ENCODE measurements around the gene ST7.
"Not testable (repeated sequence)": the region's sequence is repeated elsewhere in the genome, so short reads cannot be mapped to it uniquely, and the experiment has no call there.

The ST7 gene

GRCh38 chr7:117230276-117231046 is 277.2 kb downstream of the ST7 start:
- no peak for DNase-seq
- no peaks in the 10 kb centered on the region for H3K27me3 Mint-ChIP-seq
- no peaks in the 10 kb centered on the region for H3K4me1 Mint-ChIP-seq (ENCODE audit: low read depth)
- H3K36me3 Mint-ChIP-seq (ENCODE audit: low read depth) = no peaks in the 10 kb centered on the region
- no peak overlapping the region for H3K4me3 Mint-ChIP-seq
- H3K9me3 Mint-ChIP-seq = peaks cover 4% of the 10 kb centered on the region
- H3K27ac Mint-ChIP-seq = no peak overlapping the region

GRCh38 chr7:117231047-117231359 is 277.7 kb downstream of the ST7 start:
- Mint-ChIP-seq H3K27ac (no peak overlapping the region), H3K4me3 (no peak overlapping the region), H3K27me3 (no peaks in the 10 kb centered on the region), H3K4me1 (ENCODE audit: low read depth) (no peaks in the 10 kb centered on the region), H3K36me3 (ENCODE audit: low read depth) (no peaks in the 10 kb centered on the region), H3K9me3 (peaks cover 4% of the 10 kb centered on the region)
- no peak for DNase-seq

GRCh38 chr7:117237646-117238045 is 284.3 kb downstream of the ST7 start:
- H3K4me1 Mint-ChIP-seq (ENCODE audit: low read depth) = no peaks in the 10 kb centered on the region
- no peak overlapping the region for H3K4me3 Mint-ChIP-seq
- peaks cover 38% of the 10 kb centered on the region for H3K27me3 Mint-ChIP-seq
- no peak overlapping the region for H3K27ac Mint-ChIP-seq
- H3K9me3 Mint-ChIP-seq = peaks cover 3% of the 10 kb centered on the region
- no peaks in the 10 kb centered on the region for H3K36me3 Mint-ChIP-seq (ENCODE audit: low read depth)
- DNase-seq = no peak

- H3K4me1 Mint-ChIP-seq (ENCODE audit: low read depth) = no peaks in the 10 kb centered on the region
- no peaks in the 10 kb centered on the region for H3K36me3 Mint-ChIP-seq (ENCODE audit: low read depth)
- H3K27me3 Mint-ChIP-seq = peaks cover 42% of the 10 kb centered on the region
- H3K9me3 Mint-ChIP-seq = peaks cover 3% of the 10 kb centered on the region
- no peak for DNase-seq
- H3K4me3 Mint-ChIP-seq = no peak overlapping the region
- H3K27ac Mint-ChIP-seq = no peak overlapping the region
Measured at GRCh38 chr7:117238472-117238871, 285.2 kb downstream of the ST7 start.

- Mint-ChIP-seq H3K9me3 (peaks cover 3% of the 10 kb centered on the region), H3K4me3 (no peak overlapping the region), H3K36me3 (ENCODE audit: low read depth) (no peaks in the 10 kb centered on the region), H3K27me3 (peaks cover 42% of the 10 kb centered on the region), H3K4me1 (ENCODE audit: low read depth) (no peaks in the 10 kb centered on the region), H3K27ac (no peak overlapping the region)
- DNase-seq = no peak
Measured at GRCh38 chr7:117238937-117239336, 285.6 kb downstream of the ST7 start.

GRCh38 chr7:117241088-117241487 is 287.8 kb downstream of the ST7 start:
- Mint-ChIP-seq H3K27me3 (peaks cover 42% of the 10 kb centered on the region), H3K36me3 (ENCODE audit: low read depth) (no peaks in the 10 kb centered on the region), H3K4me1 (ENCODE audit: low read depth) (no peaks in the 10 kb centered on the region), H3K9me3 (no peaks in the 10 kb centered on the region), H3K4me3 (no peak overlapping the region), H3K27ac (no peak overlapping the region)
- DNase-seq = no peak

- Mint-ChIP-seq H3K4me1 (ENCODE audit: low read depth) (no peaks in the 10 kb centered on the region), H3K27me3 (peaks cover 38% of the 10 kb centered on the region), H3K27ac (no peak overlapping the region), H3K36me3 (ENCODE audit: low read depth) (no peaks in the 10 kb centered on the region), H3K9me3 (no peaks in the 10 kb centered on the region), H3K4me3 (no peak overlapping the region)
- no peak for DNase-seq
Measured at GRCh38 chr7:117243390-117243789, 290.1 kb downstream of the ST7 start.

GRCh38 chr7:117245703-117246102 is 292.4 kb downstream of the ST7 start:
- not testable (repeated sequence) for DNase-seq; H3K27ac Mint-ChIP-seq; H3K9me3 Mint-ChIP-seq; H3K36me3 Mint-ChIP-seq (ENCODE audit: low read depth); H3K4me1 Mint-ChIP-seq (ENCODE audit: low read depth); H3K4me3 Mint-ChIP-seq
- H3K27me3 Mint-ChIP-seq = peaks cover 21% of the 10 kb centered on the region

- Mint-ChIP-seq H3K4me1 (ENCODE audit: low read depth) (no peaks in the 10 kb centered on the region), H3K27me3 (peaks cover 3% of the 10 kb centered on the region), H3K27ac (no peak overlapping the region), H3K9me3 (no peaks in the 10 kb centered on the region), H3K4me3 (no peak overlapping the region), H3K36me3 (ENCODE audit: low read depth) (no peaks in the 10 kb centered on the region)
- no peak for DNase-seq
Measured at GRCh38 chr7:117247809-117248208, 294.5 kb downstream of the ST7 start.

GRCh38 chr7:117248829-117249228 is 295.5 kb downstream of the ST7 start:
- no peak for DNase-seq
- no peak overlapping the region for H3K27ac Mint-ChIP-seq
- H3K36me3 Mint-ChIP-seq (ENCODE audit: low read depth) = no peaks in the 10 kb centered on the region
- no peak overlapping the region for H3K4me3 Mint-ChIP-seq
- no peaks in the 10 kb centered on the region for H3K27me3 Mint-ChIP-seq
- no peaks in the 10 kb centered on the region for H3K4me1 Mint-ChIP-seq (ENCODE audit: low read depth)
- H3K9me3 Mint-ChIP-seq = no peaks in the 10 kb centered on the region

- Mint-ChIP-seq H3K4me1 (ENCODE audit: low read depth) (no peaks in the 10 kb centered on the region), H3K27ac (no peak overlapping the region), H3K4me3 (no peak overlapping the region), H3K36me3 (ENCODE audit: low read depth) (no peaks in the 10 kb centered on the region), H3K9me3 (no peaks in the 10 kb centered on the region), H3K27me3 (no peaks in the 10 kb centered on the region)
- no peak for DNase-seq
Measured at GRCh38 chr7:117249696-117250095, 296.4 kb downstream of the ST7 start.

GRCh38 chr7:117250245-117250644 is 296.9 kb downstream of the ST7 start:
- no peaks in the 10 kb centered on the region for H3K4me1 Mint-ChIP-seq (ENCODE audit: low read depth)
- H3K27me3 Mint-ChIP-seq = peaks cover 3% of the 10 kb centered on the region
- no peaks in the 10 kb centered on the region for H3K9me3 Mint-ChIP-seq

GRCh38 chr7:117250801-117251200 is 297.5 kb downstream of the ST7 start:
- no peaks in the 10 kb centered on the region for H3K9me3 Mint-ChIP-seq

More at GRCh38 chr7:117250245-117250644, 296.9 kb downstream of the ST7 start:
- DNase-seq = no peak
- Mint-ChIP-seq H3K36me3 (ENCODE audit: low read depth) (no peaks in the 10 kb centered on the region), H3K4me3 (no peak overlapping the region), H3K27ac (no peak overlapping the region)

GRCh38 chr7:117251687-117252086 is 298.4 kb downstream of the ST7 start:
- H3K36me3 Mint-ChIP-seq (ENCODE audit: low read depth) = no peaks in the 10 kb centered on the region
- no peaks in the 10 kb centered on the region for H3K9me3 Mint-ChIP-seq
- peaks cover 3% of the 10 kb centered on the region for H3K27me3 Mint-ChIP-seq
- H3K4me3 Mint-ChIP-seq = no peak overlapping the region
- no peak overlapping the region for H3K27ac Mint-ChIP-seq
- no peak for DNase-seq
- no peaks in the 10 kb centered on the region for H3K4me1 Mint-ChIP-seq (ENCODE audit: low read depth)

More at GRCh38 chr7:117250801-117251200, 297.5 kb downstream of the ST7 start:
- H3K36me3 Mint-ChIP-seq (ENCODE audit: low read depth) = no peaks in the 10 kb centered on the region
- H3K27me3 Mint-ChIP-seq = peaks cover 3% of the 10 kb centered on the region
- no peak overlapping the region for H3K4me3 Mint-ChIP-seq
- H3K27ac Mint-ChIP-seq = no peak overlapping the region
- H3K4me1 Mint-ChIP-seq (ENCODE audit: low read depth) = no peaks in the 10 kb centered on the region
- no peak for DNase-seq

GRCh38 chr7:117259615-117260014 is 306.3 kb downstream of the ST7 start:
- no peak for DNase-seq
- Mint-ChIP-seq H3K9me3 (no peaks in the 10 kb centered on the region), H3K27ac (no peak overlapping the region), H3K27me3 (peaks cover 5% of the 10 kb centered on the region), H3K4me3 (no peak overlapping the region), H3K4me1 (ENCODE audit: low read depth) (no peaks in the 10 kb centered on the region), H3K36me3 (ENCODE audit: low read depth) (no peaks in the 10 kb centered on the region)

GRCh38 chr7:117262546-117262945 is 309.2 kb downstream of the ST7 start:
- Mint-ChIP-seq H3K4me1 (ENCODE audit: low read depth) (no peaks in the 10 kb centered on the region), H3K9me3 (no peaks in the 10 kb centered on the region), H3K36me3 (ENCODE audit: low read depth) (no peaks in the 10 kb centered on the region), H3K27me3 (peaks cover 9% of the 10 kb centered on the region), H3K27ac (no peak overlapping the region), H3K4me3 (no peak overlapping the region)
- DNase-seq = no peak

Measured in activated T-cell treated with anti-CD3 and anti-CD28 coated beads, Interleukin-2, amount 50 U/mL, for 24 hours (primary cell).